ENCODE results near the gene HSPA14. TPM values are rescaled to one million over a fixed set of nuclear protein-coding genes. Genes with fewer than 3 reads are reported as not detected.

The HSPA14 gene
- total RNA-seq, 1 experiment from 2014 or later, result 30.5 TPM

GRCh38 chr10:14909101-14909500 is 71.0 kb downstream of the HSPA14 start:
- Histone ChIP-seq H3K27me3 (no peaks in the 10 kb centered on the region), H3K36me3 (peaks cover 96% of the 10 kb centered on the region), H3K9me3 (peaks cover 38% of the 10 kb centered on the region), H3K4me3 (no peak overlapping the region)
- no peak for DNase-seq

DNA sequence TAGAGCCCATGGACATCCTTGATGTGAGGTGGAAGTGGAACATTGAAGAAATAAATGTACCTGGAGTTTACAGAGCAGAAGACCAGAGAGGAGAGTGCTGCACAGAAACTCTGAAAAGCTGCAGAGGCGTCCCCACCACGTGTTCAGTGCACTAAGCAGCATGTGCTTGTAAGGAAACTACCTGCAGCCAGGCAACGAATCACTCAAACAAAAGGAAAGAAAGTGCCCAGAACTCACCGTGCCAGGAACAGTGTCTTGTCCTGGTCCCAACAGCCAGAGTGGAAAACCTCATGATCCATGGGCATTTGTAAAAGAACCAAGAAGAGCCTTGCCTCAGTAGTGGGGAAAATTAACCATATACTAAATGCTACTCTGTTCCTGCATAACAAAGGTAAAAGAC is 72.8 kb downstream of the HSPA14 start:
- Histone ChIP-seq H3K36me3 (peaks cover 90% of the 10 kb centered on the region), H3K27me3 (no peaks in the 10 kb centered on the region)

GRCh38 chr10:14911801-14912200 is 73.7 kb downstream of the HSPA14 start:
- H3K27me3 ChIP-seq, result no peaks in the 10 kb centered on the region
- H3K36me3 ChIP-seq, result peaks cover 90% of the 10 kb centered on the region
- DNase-seq, result no peak
- peaks cover 29% of the 10 kb centered on the region for H3K9me3 ChIP-seq
- no peak overlapping the region for H3K4me3 ChIP-seq

More for the DNA sequence above, 72.8 kb downstream of the HSPA14 start:
- no peak for DNase-seq
- no peak overlapping the region for H3K4me3 ChIP-seq
- H3K9me3 ChIP-seq, result peaks cover 35% of the 10 kb centered on the region

GRCh38 chr10:14916600-14916999 is 78.5 kb downstream of the HSPA14 start:
- peaks cover 80% of the 10 kb centered on the region for H3K36me3 ChIP-seq
- H3K4me3 ChIP-seq, result no peak overlapping the region
- peaks cover 22% of the 10 kb centered on the region for H3K9me3 ChIP-seq
- no peaks in the 10 kb centered on the region for H3K27me3 ChIP-seq
- no peak for DNase-seq

DNA sequence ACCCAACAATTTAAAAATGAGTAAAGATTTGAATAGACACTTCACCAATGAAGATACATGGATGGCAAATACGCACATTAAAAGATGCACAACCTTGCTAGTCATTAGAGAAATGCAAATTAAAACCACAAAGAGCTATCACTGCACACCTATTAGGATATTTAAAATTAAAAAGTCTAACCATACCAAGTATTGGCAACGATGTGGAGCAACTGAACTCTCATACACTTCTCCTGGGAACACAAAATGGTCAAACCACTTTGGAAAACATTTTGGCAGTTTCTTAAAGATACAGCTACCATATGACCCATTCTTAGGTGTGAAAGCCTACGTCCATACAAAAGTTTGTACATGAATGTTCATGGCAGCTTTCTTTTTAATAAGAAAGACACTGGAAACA is 79.7 kb downstream of the HSPA14 start:
- Histone ChIP-seq H3K27me3 (no peaks in the 10 kb centered on the region), H3K9me3 (peaks cover 20% of the 10 kb centered on the region), H3K4me3 (no peak overlapping the region), H3K36me3 (peaks cover 80% of the 10 kb centered on the region)
- DNase-seq, result no peak

GRCh38 chr10:14918964-14919363 is 80.9 kb downstream of the HSPA14 start:
- H3K9me3 ChIP-seq, result peaks cover 20% of the 10 kb centered on the region
- no peak for DNase-seq
- H3K27me3 ChIP-seq, result no peaks in the 10 kb centered on the region
- H3K36me3 ChIP-seq, result peaks cover 71% of the 10 kb centered on the region
- no peak overlapping the region for H3K4me3 ChIP-seq

Other genes with a start within 250 kb of the HSPA14 start
- gene FAM107B, start 63.4 kb upstream of the HSPA14 start, total RNA-seq (2014; rRNA removed; shearing (Covaris generic); ENCODE audit: low replicate concordance), result 62.0 and 103 TPM in 2 replicates
- gene CDNF, start 269 bp upstream of the HSPA14 start, total RNA-seq (2014; rRNA removed; shearing (Covaris generic); ENCODE audit: low replicate concordance), result 0.92 TPM in 1 of 2 replicates, not detected in the other
- gene MSANTD7, start within 50 bp of the HSPA14 start, total RNA-seq (2014; rRNA removed; shearing (Covaris generic); ENCODE audit: low replicate concordance), result 16.1 and 19.9 TPM in 2 replicates
- 20.6 and 29.4 TPM in 2 replicates for gene SUV39H2, start 40.6 kb downstream of the HSPA14 start, total RNA-seq (2014; rRNA removed; shearing (Covaris generic); ENCODE audit: low replicate concordance)
- gene DCLRE1C, start 115.8 kb downstream of the HSPA14 start, total RNA-seq (2014; rRNA removed; shearing (Covaris generic); ENCODE audit: low replicate concordance), result 5.8 and 8.5 TPM in 2 replicates
- gene MEIG1, start 121.1 kb downstream of the HSPA14 start, total RNA-seq (2014; rRNA removed; shearing (Covaris generic); ENCODE audit: low replicate concordance), result not detected in 2 replicates
- gene OLAH, start 205.6 kb downstream of the HSPA14 start, total RNA-seq (2014; rRNA removed; shearing (Covaris generic); ENCODE audit: low replicate concordance), result 0.23 TPM in 1 of 2 replicates, not detected in the other